Measurements from ENCODE around the gene ALG10B. TPM values are rescaled to one million over a fixed set of nuclear protein-coding genes. Genes with fewer than 3 reads are reported as not detected.
"Not testable (repeated sequence)": the region's sequence is repeated elsewhere in the genome, so short reads cannot be mapped to it uniquely, and the experiment has no call there.

The ALG10B gene
- total RNA-seq = 7.7 TPM

GRCh38 chr12:38316391-38317129 is at the start of gene ALG10B:
Gene ALG10B (plus strand): TSS chr12:38316774. CDS start chr12:38316894, 120 bp downstream.
- no peaks in the 10 kb centered on the region for H3K9me3 ChIP-seq (ENCODE audit: low read depth, low read length)

GRCh38 chr12:38268612-38269011 is 48.0 kb upstream of the ALG10B start:
- no peaks in the 10 kb centered on the region for H3K4me1 ChIP-seq (ENCODE audit: insufficient read depth, low read length)
- H3K4me3 ChIP-seq (ENCODE audit: low read length) = no peak overlapping the region
- no peaks in the 10 kb centered on the region for H3K9me3 ChIP-seq (ENCODE audit: low read depth, low read length)
- no peaks in the 10 kb centered on the region for H3K27me3 ChIP-seq (ENCODE audit: insufficient read depth, low read length)

More at GRCh38 chr12:38316391-38317129, at the start of gene ALG10B:
- H3K4me3 ChIP-seq (ENCODE audit: low read length) = peak within 1 kb of the TSS; percentile 62
- peaks cover 5% of the 10 kb centered on the region for H3K4me1 ChIP-seq (ENCODE audit: insufficient read depth, low read length)
- H3K27me3 ChIP-seq (ENCODE audit: insufficient read depth, low read length) = no peaks in the 10 kb centered on the region

- Histone ChIP-seq H3K9me3 (ENCODE audit: low read depth, low read length) (no peaks in the 10 kb centered on the region), H3K4me3 (ENCODE audit: low read length) (no peak overlapping the region), H3K4me1 (ENCODE audit: insufficient read depth, low read length) (no peaks in the 10 kb centered on the region), H3K27me3 (ENCODE audit: insufficient read depth, low read length) (no peaks in the 10 kb centered on the region)
Observed at GRCh38 chr12:38269897-38270296, 46.7 kb upstream of the ALG10B start.

- no peak overlapping the region for H3K4me3 ChIP-seq (ENCODE audit: low read length)
- H3K27me3 ChIP-seq (ENCODE audit: insufficient read depth, low read length) = no peaks in the 10 kb centered on the region
- no peaks in the 10 kb centered on the region for H3K9me3 ChIP-seq (ENCODE audit: low read depth, low read length)
- no peaks in the 10 kb centered on the region for H3K4me1 ChIP-seq (ENCODE audit: insufficient read depth, low read length)
Observed at GRCh38 chr12:38279756-38280155, 36.8 kb upstream of the ALG10B start.

GRCh38 chr12:38282886-38283285 is 33.7 kb upstream of the ALG10B start:
- Histone ChIP-seq H3K4me1 (ENCODE audit: insufficient read depth, low read length) (no peaks in the 10 kb centered on the region), H3K4me3 (ENCODE audit: low read length) (no peak overlapping the region), H3K9me3 (ENCODE audit: low read depth, low read length) (no peaks in the 10 kb centered on the region), H3K27me3 (ENCODE audit: insufficient read depth, low read length) (no peaks in the 10 kb centered on the region)

- Histone ChIP-seq H3K27me3 (ENCODE audit: insufficient read depth, low read length) (no peaks in the 10 kb centered on the region), H3K4me3 (ENCODE audit: low read length) (no peak overlapping the region), H3K4me1 (ENCODE audit: insufficient read depth, low read length) (no peaks in the 10 kb centered on the region), H3K9me3 (ENCODE audit: low read depth, low read length) (no peaks in the 10 kb centered on the region)
Observed at GRCh38 chr12:38289396-38289795, 27.2 kb upstream of the ALG10B start.

- Histone ChIP-seq H3K4me1 (ENCODE audit: insufficient read depth, low read length) (no peaks in the 10 kb centered on the region), H3K4me3 (ENCODE audit: low read length) (no peak overlapping the region), H3K9me3 (ENCODE audit: low read depth, low read length) (no peaks in the 10 kb centered on the region), H3K27me3 (ENCODE audit: insufficient read depth, low read length) (no peaks in the 10 kb centered on the region)
Observed at GRCh38 chr12:38291160-38291559, 25.4 kb upstream of the ALG10B start.

- not testable (repeated sequence) for H3K27me3 ChIP-seq (ENCODE audit: insufficient read depth, low read length); H3K4me3 ChIP-seq (ENCODE audit: low read length); H3K4me1 ChIP-seq (ENCODE audit: insufficient read depth, low read length); H3K9me3 ChIP-seq (ENCODE audit: low read depth, low read length)
Observed at GRCh38 chr12:38302972-38303371, 13.6 kb upstream of the ALG10B start.

- not testable (repeated sequence) for H3K4me1 ChIP-seq (ENCODE audit: insufficient read depth, low read length); H3K9me3 ChIP-seq (ENCODE audit: low read depth, low read length); H3K27me3 ChIP-seq (ENCODE audit: insufficient read depth, low read length); H3K4me3 ChIP-seq (ENCODE audit: low read length)
Observed at GRCh38 chr12:38321966-38322365, 5.4 kb downstream of the ALG10B start.

GRCh38 chr12:38324912-38325311 is 8.3 kb downstream of the ALG10B start:
- no peaks in the 10 kb centered on the region for H3K9me3 ChIP-seq (ENCODE audit: low read depth, low read length)

GRCh38 chr12:38327356-38327755 is 10.8 kb downstream of the ALG10B start:
- Histone ChIP-seq H3K27me3 (ENCODE audit: insufficient read depth, low read length) (no peaks in the 10 kb centered on the region), H3K4me3 (ENCODE audit: low read length) (no peak overlapping the region), H3K4me1 (ENCODE audit: insufficient read depth, low read length) (no peaks in the 10 kb centered on the region), H3K9me3 (ENCODE audit: low read depth, low read length) (no peaks in the 10 kb centered on the region)

More at GRCh38 chr12:38324912-38325311, 8.3 kb downstream of the ALG10B start:
- Histone ChIP-seq H3K27me3 (ENCODE audit: insufficient read depth, low read length) (no peaks in the 10 kb centered on the region), H3K4me3 (ENCODE audit: low read length) (no peak overlapping the region), H3K4me1 (ENCODE audit: insufficient read depth, low read length) (no peaks in the 10 kb centered on the region)

- no peaks in the 10 kb centered on the region for H3K27me3 ChIP-seq (ENCODE audit: insufficient read depth, low read length)
- no peaks in the 10 kb centered on the region for H3K4me1 ChIP-seq (ENCODE audit: insufficient read depth, low read length)
- no peaks in the 10 kb centered on the region for H3K9me3 ChIP-seq (ENCODE audit: low read depth, low read length)
- H3K4me3 ChIP-seq (ENCODE audit: low read length) = no peak overlapping the region
Observed at GRCh38 chr12:38328306-38328895, 11.8 kb downstream of the ALG10B start.

GRCh38 chr12:38330414-38330813 is 13.8 kb downstream of the ALG10B start:
- not testable (repeated sequence) for H3K4me3 ChIP-seq (ENCODE audit: low read length); H3K27me3 ChIP-seq (ENCODE audit: insufficient read depth, low read length); H3K9me3 ChIP-seq (ENCODE audit: low read depth, low read length); H3K4me1 ChIP-seq (ENCODE audit: insufficient read depth, low read length)

GRCh38 chr12:38332814-38333213 is 16.2 kb downstream of the ALG10B start:
- no peaks in the 10 kb centered on the region for H3K27me3 ChIP-seq (ENCODE audit: insufficient read depth, low read length)
- no peaks in the 10 kb centered on the region for H3K9me3 ChIP-seq (ENCODE audit: low read depth, low read length)
- no peak overlapping the region for H3K4me3 ChIP-seq (ENCODE audit: low read length)
- H3K4me1 ChIP-seq (ENCODE audit: insufficient read depth, low read length) = no peaks in the 10 kb centered on the region

- Histone ChIP-seq H3K4me1 (ENCODE audit: insufficient read depth, low read length) (no peaks in the 10 kb centered on the region), H3K4me3 (ENCODE audit: low read length) (no peak overlapping the region), H3K9me3 (ENCODE audit: low read depth, low read length) (no peaks in the 10 kb centered on the region), H3K27me3 (ENCODE audit: insufficient read depth, low read length) (no peaks in the 10 kb centered on the region)
Observed at GRCh38 chr12:38342444-38342843, 25.9 kb downstream of the ALG10B start.

GRCh38 chr12:38343256-38343655 is 26.7 kb downstream of the ALG10B start:
- H3K27me3 ChIP-seq (ENCODE audit: insufficient read depth, low read length); H3K9me3 ChIP-seq (ENCODE audit: low read depth, low read length); H3K4me3 ChIP-seq (ENCODE audit: low read length); H3K4me1 ChIP-seq (ENCODE audit: insufficient read depth, low read length): not testable (repeated sequence)

Data from mononuclear cell (primary cell).